ENCODE results near the gene HOXB5. TPM values are rescaled to one million over a fixed set of nuclear protein-coding genes. Genes with fewer than 3 reads are reported as not detected.

Gene HOXB5
- total RNA-seq, 1 donor from 2014 or later, result 7.4 TPM

GRCh38 chr17:48617471-48618255, 24.1 kb upstream of the HOXB5 start:
- DNase-seq (ENCODE audit: extremely low read depth, low read depth, low spot score), result no peak

- DNase-seq (ENCODE audit: extremely low read depth, low read depth, low spot score), result no peak
Observed at GRCh38 chr17:48616717-48617470, 23.3 kb upstream of the HOXB5 start.

- no peak for DNase-seq (ENCODE audit: extremely low read depth, low read depth, low spot score)
Observed at GRCh38 chr17:48615963-48616716, 22.6 kb upstream of the HOXB5 start.

GRCh38 chr17:48615047-48615962, 21.7 kb upstream of the HOXB5 start, which contains the start of gene HOXB8:
Gene HOXB8, minus strand, starts transcription at chr17:48615292. Its CDS starts 588 bp downstream, at chr17:48614704.
- no peak for DNase-seq (ENCODE audit: extremely low read depth, low read depth, low spot score)

GRCh38 chr17:48613862-48614694, 20.5 kb upstream of the HOXB5 start:
- DNase-seq (ENCODE audit: extremely low read depth, low read depth, low spot score), result no peak

GRCh38 chr17:48612854-48613691, 19.5 kb upstream of the HOXB5 start:
- no peak for DNase-seq (ENCODE audit: extremely low read depth, low read depth, low spot score)

- DNase-seq (ENCODE audit: extremely low read depth, low read depth, low spot score), result no peak
Observed at GRCh38 chr17:48612456-48612853, 18.9 kb upstream of the HOXB5 start.

- DNase-seq (ENCODE audit: extremely low read depth, low read depth, low spot score), result no peak
Observed at GRCh38 chr17:48611681-48612455, 18.3 kb upstream of the HOXB5 start.

- no peak for DNase-seq (ENCODE audit: extremely low read depth, low read depth, low spot score)
Observed at GRCh38 chr17:48611213-48611612, 17.6 kb upstream of the HOXB5 start.

GRCh38 chr17:48610282-48611211, 17.0 kb upstream of the HOXB5 start, which contains the start of gene HOXB7:
Gene HOXB7, minus strand, starts transcription at chr17:48611017. Its CDS starts 99 bp downstream, at chr17:48610918.
- DNase-seq (ENCODE audit: extremely low read depth, low read depth, low spot score), result no peak

GRCh38 chr17:48609759-48610281, 16.2 kb upstream of the HOXB5 start:
- DNase-seq (ENCODE audit: extremely low read depth, low read depth, low spot score), result no peak

- DNase-seq (ENCODE audit: extremely low read depth, low read depth, low spot score), result no peak
Observed at GRCh38 chr17:48609033-48609432, 15.5 kb upstream of the HOXB5 start.

GRCh38 chr17:48608494-48608834, 14.9 kb upstream of the HOXB5 start:
- no peak for DNase-seq (ENCODE audit: extremely low read depth, low read depth, low spot score)

- no peak for DNase-seq (ENCODE audit: extremely low read depth, low read depth, low spot score)
Observed at GRCh38 chr17:48606892-48607614, 13.5 kb upstream of the HOXB5 start.

- no peak for DNase-seq (ENCODE audit: extremely low read depth, low read depth, low spot score)
Observed at GRCh38 chr17:48605991-48606891, 12.7 kb upstream of the HOXB5 start.

All from glomerular endothelial cell (primary cell).